DMS114 treated with DMSO at 0.1 percent for 48 hours (cell line): ENCODE measurements around the gene RFTN1.

Experiments
- DNase-seq: peaks from one replicate; lab custom pipeline; 2025; ENCODE audit not compliant: unreplicated experiment; lab: John Stamatoyannopoulos, UW

The RFTN1 gene, protein sequence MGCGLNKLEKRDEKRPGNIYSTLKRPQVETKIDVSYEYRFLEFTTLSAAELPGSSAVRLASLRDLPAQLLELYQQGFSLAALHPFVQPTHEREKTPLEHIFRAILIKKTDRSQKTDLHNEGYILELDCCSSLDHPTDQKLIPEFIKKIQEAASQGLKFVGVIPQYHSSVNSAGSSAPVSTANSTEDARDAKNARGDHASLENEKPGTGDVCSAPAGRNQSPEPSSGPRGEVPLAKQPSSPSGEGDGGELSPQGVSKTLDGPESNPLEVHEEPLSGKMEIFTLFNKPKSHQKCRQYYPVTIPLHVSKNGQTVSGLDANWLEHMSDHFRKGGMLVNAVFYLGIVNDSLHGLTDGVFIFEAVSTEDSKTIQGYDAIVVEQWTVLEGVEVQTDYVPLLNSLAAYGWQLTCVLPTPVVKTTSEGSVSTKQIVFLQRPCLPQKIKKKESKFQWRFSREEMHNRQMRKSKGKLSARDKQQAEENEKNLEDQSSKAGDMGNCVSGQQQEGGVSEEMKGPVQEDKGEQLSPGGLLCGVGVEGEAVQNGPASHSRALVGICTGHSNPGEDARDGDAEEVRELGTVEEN

DNA sequence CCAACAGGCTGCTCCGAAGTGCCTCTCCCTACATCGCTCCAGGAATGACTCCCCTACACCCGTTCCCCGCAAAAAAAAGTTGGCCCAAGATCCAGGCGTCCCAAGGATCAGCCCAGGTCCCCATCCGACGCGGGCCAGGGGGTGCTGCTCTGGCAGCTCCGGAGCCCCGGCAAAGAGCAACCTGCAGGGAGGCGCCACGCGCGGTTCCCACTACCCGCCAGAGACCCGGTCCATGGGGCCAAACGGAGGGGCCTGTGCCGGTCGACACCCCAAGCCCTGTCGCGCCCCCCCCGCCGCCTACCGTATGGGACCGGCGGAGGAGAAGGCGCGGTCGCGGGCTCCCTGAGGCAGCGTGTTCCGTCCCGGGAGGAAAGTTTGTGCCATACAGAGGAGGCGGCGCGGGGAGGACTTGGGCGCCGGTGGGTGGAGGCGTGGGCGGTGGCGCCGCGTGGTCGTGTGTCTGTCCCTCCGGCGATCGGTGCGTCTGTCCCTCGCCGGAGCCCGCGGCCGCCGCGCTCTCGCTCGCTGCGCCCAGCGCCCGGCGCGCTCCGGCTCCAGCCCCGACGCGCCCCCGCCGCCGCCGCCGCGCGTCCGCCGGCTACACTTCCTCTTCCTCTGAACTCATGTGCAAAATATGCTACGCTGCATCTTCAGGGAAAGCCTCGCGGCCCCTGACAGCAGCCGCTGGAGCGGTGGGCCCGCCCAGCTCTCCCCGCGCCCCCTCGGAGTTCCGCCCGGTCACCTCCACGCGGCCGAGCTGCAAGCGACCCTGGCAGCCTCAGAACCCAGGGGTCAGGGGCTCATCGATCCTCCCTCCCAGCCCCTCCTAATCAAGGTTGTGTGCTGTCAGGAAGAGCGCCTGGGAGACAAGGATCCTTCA is at the start of gene RFTN1:
TSS of gene RFTN1 (minus strand) at position 559 of the 880 bp plus-strand sequence. CDS start 19,830 bp downstream, outside the sequence.
- no peak for DNase-seq

DNA sequence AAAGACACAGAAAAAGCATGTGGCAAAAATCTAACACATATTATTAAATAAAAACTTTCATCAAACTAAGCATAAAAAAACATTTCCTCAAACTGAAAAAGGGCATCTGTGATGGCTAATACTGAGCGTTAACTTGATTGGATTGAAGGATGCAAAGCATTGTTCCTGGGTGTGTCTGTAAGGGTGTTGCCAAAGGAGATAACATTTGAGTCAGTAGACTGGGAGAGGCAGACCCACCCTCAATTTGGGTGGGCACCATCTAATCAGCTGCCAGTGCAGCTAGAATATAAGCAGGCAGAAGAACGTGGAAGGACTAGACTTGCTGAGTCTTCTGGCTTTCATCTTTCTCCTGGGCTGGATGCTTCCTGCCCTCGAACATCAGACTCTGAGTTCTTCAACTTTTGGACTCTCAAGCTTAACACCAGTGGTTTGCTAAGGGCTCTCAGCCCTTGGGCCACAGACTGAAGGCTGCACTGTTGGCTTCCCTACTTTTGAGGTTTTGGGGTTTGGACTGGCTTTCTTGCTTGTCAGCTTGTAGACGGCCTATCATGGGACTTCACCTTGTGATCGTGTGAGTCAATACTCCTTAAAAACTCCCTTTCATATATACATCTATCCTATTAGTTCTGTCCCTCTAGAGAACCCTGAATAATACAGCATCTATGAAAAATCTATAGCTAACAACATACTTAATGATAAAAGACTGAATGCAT is 46.3 kb upstream of the RFTN1 start:
- DNase-seq, result no peak

DNA sequence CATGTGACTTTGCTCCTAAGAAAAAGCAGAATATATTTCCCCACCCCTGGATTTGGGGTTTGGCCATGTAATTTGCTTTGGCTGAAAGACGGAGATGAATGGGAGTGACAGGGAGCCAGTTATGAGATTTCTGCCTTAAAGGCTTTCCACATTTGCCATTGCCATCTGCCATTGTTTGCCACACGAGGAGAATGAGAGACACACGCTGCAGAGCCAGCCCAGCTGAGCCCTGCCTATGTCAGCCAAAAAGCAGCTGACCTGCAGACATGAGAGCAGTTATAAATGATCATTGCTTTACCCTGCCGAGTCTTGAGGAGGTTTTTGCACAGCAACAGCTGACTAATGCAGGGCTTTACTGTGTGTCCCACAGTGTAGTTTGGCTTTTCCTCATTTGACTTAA is 40.6 kb upstream of the RFTN1 start:
- DNase-seq, result no peak

DNA sequence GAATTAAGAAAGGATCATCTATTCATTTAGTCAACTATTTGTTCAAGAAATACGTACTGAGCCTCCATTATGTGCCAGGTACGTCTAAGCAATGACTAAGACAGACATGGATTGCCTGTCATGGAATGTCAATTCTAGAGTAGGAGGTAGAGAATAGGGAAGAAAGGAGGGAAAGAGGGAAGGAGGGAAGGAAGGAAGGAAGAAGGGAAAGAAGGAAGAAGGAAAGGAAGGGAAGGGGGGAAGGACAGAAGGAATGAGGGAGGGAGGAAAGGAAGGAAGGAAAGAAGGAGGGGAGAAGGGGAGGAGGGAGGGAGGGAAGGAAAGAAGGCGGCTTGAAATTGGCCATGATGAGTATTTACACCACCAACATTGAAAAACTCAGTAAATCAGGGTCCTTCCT is 39.3 kb upstream of the RFTN1 start:
- no peak for DNase-seq

DNA sequence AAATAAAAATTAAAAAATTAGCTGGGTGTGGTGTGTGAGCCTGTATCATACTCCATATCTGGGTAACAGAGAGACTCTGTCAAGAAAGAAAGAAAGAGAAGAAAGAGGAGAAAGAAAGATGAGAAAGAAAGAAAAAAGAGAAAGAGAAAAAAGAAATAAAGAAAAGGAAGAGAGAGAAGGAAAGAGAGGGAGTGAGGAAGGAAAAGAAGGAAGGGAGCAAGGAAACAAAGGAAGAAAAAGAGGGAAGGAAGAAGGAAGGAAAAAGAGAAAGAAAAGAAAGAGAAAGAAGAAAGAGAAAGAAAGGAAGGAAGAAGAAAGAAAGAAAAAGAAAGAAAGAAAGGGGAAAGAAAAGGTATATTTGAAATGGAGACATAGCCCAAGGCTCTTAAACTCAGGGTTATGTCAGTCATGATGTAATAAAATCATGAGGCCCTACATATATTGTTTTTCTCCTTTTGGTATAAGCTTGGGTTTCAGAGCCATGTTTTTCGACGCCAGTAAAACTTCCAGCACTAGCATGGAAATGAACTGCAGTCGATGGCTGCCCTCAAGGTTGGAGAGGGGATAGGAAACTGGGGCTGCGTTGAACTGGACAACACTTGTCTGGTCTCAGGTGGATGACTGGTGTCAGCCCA is 38.0 kb upstream of the RFTN1 start:
- DNase-seq, result no peak

DNA sequence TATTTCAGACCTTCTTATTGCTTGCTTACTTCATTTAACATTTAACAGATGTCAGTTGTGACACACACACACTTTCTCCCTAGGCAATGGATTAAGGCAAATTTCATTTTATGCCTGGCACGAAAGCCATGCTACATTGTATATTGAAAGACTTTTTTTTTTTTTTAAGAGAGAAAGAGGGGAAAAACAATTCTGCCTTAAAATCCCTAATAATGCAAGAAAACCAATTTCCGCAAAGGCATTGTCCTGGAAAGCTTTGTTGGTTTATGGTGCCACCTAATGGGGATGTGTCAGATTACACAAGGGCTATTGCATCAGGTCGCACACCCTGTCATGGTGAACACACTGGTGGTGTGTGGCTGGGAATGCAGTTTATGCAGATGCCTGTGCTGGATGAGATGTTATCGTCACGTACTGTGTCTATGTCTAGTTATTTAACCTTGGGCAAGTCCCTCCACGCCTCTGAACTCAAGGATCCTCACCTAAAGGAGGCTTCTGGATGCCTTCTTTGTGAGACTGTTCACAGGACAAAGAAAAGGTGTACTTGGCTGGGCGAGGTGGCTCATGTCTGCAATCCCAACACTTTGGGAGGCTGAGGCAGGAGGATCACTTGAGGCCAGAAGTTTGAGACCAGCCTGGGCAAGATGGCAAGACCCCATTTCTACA is 37.3 kb upstream of the RFTN1 start:
- peak; percentile 68 for DNase-seq

DNA sequence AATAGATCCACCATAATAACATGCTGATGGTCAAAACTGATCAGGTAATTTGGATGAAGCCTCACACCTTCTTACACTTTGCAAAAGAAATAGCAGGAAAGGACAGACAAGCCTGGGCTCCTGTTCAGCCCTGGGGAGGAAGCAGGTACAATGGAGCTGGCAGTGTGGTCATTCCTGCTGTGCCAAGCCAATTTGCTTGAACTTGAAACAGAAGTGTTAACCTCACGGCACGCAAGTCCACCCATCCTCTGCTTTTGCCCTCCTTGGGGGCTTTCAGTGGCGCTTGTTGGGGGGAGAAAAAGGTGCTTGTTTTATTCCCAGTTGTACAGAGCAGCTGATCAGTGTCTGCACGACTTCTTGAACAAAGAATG is 36.8 kb upstream of the RFTN1 start:
- DNase-seq, result no peak

DNA sequence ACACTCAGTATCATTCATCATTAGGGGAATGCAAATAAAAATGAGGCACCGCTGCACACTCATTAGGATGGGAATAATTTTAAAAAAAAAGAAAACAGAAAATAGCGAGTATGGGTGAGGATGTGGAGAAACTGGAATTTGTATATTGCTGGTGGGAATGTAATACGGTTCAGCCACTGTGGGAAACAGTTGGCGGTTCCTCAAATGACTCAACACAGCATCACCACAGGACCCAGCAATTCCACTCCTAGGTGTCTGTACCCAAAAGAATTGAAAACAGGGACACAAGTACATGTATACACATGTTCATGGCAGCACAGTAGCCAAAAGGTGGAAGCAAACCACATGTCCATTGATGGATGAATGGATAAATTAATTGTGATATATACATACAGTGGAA is 35.2 kb upstream of the RFTN1 start:
- no peak for DNase-seq

DNA sequence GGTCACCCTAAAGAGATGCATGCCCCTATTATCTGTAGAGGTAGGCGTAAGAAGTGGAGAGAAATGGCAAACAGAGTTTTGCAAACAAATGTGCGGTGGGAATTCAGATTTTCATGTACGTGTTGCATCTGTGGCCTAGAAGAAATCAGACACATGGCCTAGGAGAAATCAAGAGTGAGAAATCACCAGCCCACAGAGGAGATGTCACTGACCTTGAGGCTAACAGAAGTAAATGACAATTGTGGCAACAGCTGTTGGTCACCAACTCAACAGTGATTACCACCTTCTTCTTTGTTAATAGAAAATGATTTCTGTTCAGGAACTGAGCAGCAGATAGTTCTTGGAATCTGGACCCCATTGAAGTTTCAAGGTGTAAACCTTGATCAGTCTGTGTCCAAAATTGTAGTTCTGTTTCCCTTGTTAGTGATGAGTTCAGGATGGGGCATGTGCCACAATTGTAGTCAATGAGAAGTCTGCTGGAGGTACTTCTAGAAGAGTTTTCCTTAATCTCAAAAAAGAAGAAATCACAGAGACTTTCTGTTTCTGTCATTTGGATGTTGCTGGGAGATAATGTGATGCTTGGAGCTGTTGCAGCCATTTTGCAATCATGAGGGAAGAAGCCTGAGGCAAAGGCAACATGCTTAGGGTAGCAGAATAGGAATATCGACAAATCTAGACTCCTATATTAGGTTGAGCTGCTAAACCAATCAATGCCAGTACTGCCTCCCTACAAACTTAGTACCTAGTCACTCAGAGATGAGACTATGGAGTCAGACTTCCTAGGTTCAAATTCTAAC is 34.3 kb upstream of the RFTN1 start:
- DNase-seq, result no peak

DNA sequence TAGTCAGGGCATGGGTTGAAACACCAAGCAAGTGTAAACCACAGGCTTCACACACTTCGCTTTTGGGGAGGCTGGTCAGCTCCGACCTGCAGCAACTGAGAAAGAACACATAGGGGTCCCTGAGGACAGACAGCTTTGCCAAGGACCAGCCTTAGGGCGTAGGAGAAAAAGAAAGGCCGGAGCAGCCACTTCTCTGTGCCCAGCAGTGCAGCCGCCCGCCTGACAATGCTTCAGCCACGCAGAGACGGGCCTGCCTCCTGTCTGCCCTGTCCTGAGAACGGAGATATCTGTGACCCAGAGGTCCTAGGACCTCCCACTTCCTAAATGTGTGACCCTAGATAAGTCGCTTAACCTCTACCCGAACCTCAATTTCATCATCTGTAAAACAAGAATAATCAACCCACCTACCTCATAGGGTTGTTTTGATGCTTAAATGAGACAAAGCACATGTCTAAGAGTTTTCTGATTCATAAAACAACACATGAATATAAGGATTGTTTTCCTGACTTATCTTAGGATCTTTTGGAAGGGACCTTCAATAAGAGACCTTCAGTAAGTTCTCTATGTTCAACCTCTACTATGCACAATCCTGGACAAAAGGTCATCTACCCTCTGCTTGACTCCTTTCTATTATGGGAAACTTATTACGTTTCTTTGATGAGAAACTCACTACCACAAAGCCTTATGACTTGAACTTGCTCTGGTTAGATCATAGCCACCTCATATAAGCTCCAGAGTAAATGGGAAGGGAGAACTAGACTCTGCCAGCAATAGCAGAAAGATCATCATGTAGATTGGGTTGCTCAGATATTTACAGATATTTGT is 32.9 kb upstream of the RFTN1 start:
- DNase-seq, result no peak

DNA sequence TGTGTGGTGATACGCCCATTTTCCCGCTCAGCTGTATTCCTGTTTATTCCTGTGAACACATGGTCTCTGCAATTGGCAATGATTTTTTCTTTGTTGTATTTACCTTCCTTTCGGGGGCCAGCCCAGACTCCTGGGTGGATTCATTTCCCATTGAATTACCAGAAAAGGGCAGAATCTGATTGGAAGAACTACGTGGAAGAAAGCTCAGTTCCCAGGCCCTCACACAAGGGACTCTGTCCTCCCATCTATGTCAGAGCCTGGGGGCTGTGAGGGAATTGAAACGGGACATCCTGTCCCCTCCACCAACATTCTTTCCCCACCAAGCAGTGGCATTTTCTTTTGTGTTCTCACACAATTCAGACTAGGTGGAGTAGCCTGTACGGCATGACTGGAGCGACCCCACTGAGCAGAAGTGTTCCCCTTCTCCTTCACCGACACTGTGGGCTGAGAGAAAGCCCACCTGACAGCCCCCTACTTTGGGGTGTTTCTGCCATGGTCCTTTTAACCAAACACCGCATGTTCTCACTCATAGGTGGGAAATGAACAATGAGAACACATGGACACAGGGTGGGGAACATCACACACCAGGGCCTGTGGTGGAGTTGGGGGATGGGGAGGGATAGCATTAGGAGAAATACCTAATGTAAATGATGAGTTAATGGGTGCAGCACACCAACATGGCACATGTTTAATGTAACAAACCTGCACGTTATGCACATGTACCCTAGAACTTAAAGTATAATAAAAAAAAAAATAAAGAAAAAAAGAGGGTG is 32.1 kb upstream of the RFTN1 start:
- no peak for DNase-seq

DNA sequence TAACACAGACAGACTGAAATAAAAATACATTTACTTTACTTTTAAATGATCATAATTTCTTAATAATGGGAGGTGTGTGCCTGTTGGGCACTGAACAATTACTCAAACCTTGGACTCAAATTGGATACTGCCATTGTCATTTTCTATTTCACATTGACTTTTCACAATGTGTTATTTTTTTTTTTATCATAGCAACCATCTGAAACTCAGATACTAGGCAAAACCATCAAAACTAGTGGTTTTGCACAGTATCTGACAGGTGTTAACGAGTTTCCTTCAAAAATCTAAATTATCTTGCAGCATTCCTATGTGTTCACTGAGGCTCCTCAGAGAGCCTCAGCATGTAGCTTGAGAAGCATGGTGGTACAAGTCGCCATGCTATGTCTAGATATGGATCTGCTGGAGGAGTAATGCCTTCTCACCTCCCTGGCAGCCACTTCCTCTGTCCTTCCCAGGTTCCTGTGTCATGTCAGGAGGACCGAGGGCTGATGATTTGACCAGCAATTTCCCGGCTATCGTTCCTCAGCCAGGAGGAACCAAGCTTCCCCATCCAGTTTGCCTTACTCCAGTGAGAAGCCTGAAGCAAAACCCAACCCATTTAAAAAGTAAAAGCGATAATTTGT is 29.9 kb upstream of the RFTN1 start:
- no peak for DNase-seq

DNA sequence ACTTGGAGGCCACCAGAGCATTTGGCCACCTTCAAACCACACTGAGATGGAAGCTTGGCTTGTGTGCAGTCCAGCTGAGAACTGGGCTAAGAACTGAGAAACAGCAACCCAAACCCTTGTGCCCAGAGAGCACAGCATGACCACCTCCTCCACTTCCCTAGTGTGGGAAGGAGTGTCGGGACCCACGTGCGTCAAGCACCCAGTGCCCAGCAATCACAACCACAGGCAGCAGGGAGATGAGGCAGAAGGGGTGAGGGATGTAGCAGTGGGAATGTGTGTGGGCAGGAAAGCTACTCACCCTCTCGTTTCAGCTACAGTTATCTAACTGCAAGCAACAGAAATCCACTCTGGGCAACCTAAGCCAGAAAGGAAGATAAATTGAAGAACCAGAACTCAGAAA is 25.0 kb upstream of the RFTN1 start:
- no peak for DNase-seq

DNA sequence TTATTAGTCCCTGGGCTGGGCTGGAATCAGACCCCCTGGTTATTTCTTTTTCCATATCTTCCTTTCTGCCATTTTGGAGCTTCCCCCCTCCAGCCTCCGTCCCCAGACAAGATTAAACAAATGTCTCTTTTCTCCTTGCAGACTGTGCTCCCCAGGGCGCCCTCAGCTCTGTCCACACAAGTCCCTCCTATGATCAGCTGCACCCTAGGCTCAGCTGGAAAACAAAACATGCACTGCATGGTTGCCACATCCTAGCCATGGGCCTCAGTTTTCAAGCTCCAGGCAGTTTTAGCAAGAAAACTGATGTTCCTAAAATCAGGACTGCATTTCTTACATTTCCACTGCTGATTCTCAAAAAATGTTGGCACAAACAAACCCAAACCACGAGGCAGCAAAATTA is 23.5 kb upstream of the RFTN1 start:
- DNase-seq, result no peak

DNA sequence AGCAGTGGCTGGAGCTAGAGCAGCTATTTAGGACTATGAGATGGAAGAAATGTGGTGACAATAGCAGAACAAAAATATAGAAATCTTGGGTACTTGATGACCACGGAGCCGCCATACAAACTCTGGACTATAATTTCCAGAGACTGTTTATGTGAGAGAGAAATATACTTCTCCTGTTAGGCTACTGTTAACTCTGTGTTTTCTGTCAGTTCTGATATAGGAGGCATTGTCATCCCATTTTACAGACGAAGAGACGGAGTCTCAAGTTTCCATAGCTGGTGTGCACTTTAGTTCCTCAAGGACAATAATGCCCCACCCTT is 22.8 kb upstream of the RFTN1 start:
- DNase-seq, result no peak

DNA sequence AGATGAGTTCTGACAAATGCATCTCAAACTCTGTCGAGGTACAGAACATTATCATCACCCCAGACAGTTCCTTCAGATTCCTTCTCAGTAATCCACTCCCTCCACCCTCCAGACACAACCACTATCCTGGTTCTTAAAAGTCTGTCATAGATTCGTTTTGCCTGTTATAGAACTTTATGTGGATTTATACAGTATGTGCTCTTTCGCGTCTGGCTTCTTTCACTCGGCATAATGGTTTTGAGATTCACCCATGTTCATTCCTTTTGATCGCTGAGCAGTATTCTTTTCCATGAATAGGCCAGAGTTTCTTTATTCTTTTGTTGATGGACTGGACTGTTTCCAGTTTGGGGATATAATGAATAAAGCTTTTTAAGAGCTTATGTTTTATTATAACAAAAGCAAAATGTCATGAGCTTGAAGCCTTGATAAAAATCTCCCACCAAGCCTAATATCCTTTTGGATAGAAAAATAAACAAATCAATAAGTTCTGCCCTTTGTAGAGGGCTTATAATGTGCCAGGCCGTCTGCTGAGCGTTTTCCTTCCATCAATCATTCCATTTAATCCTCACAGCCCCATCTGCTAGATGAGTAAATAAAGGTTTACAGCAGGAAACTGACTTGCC is 21.3 kb upstream of the RFTN1 start:
- no peak for DNase-seq

DNA sequence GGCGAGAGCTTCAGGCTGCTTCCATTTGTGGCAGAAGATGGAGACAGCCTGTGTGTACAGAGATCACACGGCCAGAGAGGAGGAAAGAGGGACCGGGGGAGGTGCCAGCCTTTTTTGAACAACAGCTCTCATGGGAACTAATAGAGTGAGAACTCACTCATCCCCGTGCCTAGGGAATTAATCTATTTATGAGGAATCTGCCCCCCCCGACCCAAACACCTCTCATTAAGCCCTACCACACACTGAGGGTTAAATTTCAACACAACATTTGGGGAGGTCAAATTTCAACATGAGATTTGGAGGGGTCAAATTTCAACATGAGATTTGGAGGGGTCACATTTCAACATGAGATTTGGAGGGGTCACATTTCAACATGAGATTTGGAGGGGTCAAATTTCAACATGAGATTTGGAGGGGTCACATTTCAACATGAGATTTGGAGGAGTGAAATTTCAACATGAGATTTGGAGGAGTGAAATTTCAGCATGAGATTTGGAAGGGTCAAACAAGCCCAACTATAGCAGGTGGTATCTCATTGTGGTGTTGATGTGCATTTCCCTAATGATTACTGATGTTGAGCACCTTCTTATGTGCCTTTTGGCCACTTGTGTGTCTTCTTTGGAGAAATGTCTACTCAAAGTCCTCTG is 20.6 kb upstream of the RFTN1 start:
- no peak for DNase-seq
